ENCODE data around the gene ATRX. TPM values are rescaled to one million over a fixed set of nuclear protein-coding genes. Genes with fewer than 3 reads are reported as not detected.

ATRX gene
- total and polyA plus RNA-seq, 10 of the 15 experiments (the other 5 are each of a cell fraction or from before 2014, with no cell fraction given), result 19.4 to 73.8 (median 45.2) TPM

- H3K27ac ChIP-seq (ENCODE audit: control insufficient read depth, insufficient read depth), result no peak overlapping the region
- H4K20me1 ChIP-seq (ENCODE audit: control insufficient read depth, insufficient read depth), result no peaks in the 10 kb centered on the region
- SMC1A ChIA-PET (ENCODE audit: uncharacterized antibody, unreplicated experiment), result no interaction called here
- no TSS peak for BruUV-seq (replicated peaks)
- H3K79me2 ChIP-seq (ENCODE audit: control insufficient read depth, insufficient read depth, low read length), result no peaks in the 10 kb centered on the region
- DNase-seq (ENCODE audit: low read depth, low spot score) (no peak), ATAC-seq (no peak), FAIRE-seq (no peak)
- RAD21 ChIA-PET (ENCODE audit: unreplicated experiment), result no interaction called here
- H3K36me3 ChIP-seq (ENCODE audit: control insufficient read depth in 2 of 2, insufficient read depth in 2 of 2, low read length in 1 of 2), result no peaks in the 10 kb centered on the region
- no peaks in the 10 kb centered on the region for H3K27me3 ChIP-seq (replicated peaks in 1 of 2; ENCODE audit: control insufficient read depth in 2 of 2, insufficient read depth in 2 of 2, low read length in 1 of 2)
- H3K9ac ChIP-seq (ENCODE audit: control insufficient read depth, insufficient read depth, low read length), result no peak overlapping the region
- intact Hi-C loops (cut with micrococcal nuclease; ENCODE audit: unreplicated experiment) (no loop called here), in situ Hi-C loops (cut with MboI) (no loop called here)
- no peak overlapping the region for H2AFZ ChIP-seq (ENCODE audit: control insufficient read depth, low read depth, low read length)
- CTCF ChIA-PET, result no interaction called here
- TF ChIP-seq GATAD2B (conservative IDR thresholded peaks at IDR 0.05; ENCODE audit: low read depth), result no peak
- no peak for TF ChIP-seq ZSCAN29 (IDR thresholded peaks at IDR 0.05)
- no peak for TF ChIP-seq BACH1 (IDR thresholded peaks at IDR 0.05; ENCODE audit: borderline replicate concordance)
- TF ChIP-seq PML (IDR thresholded peaks at IDR 0.05; ENCODE audit: low read length), result no peak
- no peak for TF ChIP-seq MYC (IDR thresholded peaks at IDR 0.05; ENCODE audit: insufficient read depth, insufficient read length, insufficient replicate concordance, low read length, severe bottlenecking)
- TF ChIP-seq FOS (IDR thresholded peaks at IDR 0.05; ENCODE audit: borderline replicate concordance, extremely low read depth, insufficient read length), result no peak
- TF ChIP-seq, protein P1, sequence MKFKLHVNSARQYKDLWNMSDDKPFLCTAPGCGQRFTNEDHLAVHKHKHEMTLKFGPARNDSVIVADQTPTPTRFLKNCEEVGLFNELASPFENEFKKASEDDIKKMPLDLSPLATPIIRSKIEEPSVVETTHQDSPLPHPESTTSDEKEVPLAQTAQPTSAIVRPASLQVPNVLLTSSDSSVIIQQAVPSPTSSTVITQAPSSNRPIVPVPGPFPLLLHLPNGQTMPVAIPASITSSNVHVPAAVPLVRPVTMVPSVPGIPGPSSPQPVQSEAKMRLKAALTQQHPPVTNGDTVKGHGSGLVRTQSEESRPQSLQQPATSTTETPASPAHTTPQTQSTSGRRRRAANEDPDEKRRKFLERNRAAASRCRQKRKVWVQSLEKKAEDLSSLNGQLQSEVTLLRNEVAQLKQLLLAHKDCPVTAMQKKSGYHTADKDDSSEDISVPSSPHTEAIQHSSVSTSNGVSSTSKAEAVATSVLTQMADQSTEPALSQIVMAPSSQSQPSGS (IDR thresholded peaks at IDR 0.05; ENCODE audit: low read length), result no peak
- no peak for TF ChIP-seq IRF5 (IDR thresholded peaks at IDR 0.05; ENCODE audit: borderline replicate concordance)
- TF ChIP-seq, protein P2, sequence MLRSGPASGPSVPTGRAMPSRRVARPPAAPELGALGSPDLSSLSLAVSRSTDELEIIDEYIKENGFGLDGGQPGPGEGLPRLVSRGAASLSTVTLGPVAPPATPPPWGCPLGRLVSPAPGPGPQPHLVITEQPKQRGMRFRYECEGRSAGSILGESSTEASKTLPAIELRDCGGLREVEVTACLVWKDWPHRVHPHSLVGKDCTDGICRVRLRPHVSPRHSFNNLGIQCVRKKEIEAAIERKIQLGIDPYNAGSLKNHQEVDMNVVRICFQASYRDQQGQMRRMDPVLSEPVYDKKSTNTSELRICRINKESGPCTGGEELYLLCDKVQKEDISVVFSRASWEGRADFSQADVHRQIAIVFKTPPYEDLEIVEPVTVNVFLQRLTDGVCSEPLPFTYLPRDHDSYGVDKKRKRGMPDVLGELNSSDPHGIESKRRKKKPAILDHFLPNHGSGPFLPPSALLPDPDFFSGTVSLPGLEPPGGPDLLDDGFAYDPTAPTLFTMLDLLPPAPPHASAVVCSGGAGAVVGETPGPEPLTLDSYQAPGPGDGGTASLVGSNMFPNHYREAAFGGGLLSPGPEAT (IDR thresholded peaks at IDR 0.05; ENCODE audit: low read depth), result no peak
- no peak for TF ChIP-seq BCLAF1 (IDR thresholded peaks at IDR 0.05)
- no peak for TF ChIP-seq NFIC (IDR thresholded peaks at IDR 0.05; ENCODE audit: low read depth, low read length)
- POLR2A ChIA-PET, result no interaction called here
- H3K4me2 ChIP-seq (ENCODE audit: control insufficient read depth, insufficient read depth), result no peak overlapping the region
- H3K4me3 ChIP-seq, result no peak overlapping the region
- H3K4me1 ChIP-seq (ENCODE audit: control insufficient read depth, insufficient read depth, low read length), result no peaks in the 10 kb centered on the region
- WGBS (ENCODE audit: insufficient coverage, insufficient replicate concordance, low lambda C conversion rate, missing lambda C conversion rate), result 0% methylated on average over 1 of the region's 1 CpG
- no peaks in the 10 kb centered on the region for H3K9me3 ChIP-seq (replicated peaks; ENCODE audit: control insufficient read depth, insufficient read depth, low read length)
Observed at GRCh38 chrX:77802201-77802600, 16.2 kb upstream of the ATRX start.
